ENCODE results near the gene PRR20G. TPM values are rescaled to one million over a fixed set of nuclear protein-coding genes. Genes with fewer than 3 reads are reported as not detected.

Gene PRR20G
- total RNA-seq, 1 experiment from 2014 or later: 0.30 TPM

DNA sequence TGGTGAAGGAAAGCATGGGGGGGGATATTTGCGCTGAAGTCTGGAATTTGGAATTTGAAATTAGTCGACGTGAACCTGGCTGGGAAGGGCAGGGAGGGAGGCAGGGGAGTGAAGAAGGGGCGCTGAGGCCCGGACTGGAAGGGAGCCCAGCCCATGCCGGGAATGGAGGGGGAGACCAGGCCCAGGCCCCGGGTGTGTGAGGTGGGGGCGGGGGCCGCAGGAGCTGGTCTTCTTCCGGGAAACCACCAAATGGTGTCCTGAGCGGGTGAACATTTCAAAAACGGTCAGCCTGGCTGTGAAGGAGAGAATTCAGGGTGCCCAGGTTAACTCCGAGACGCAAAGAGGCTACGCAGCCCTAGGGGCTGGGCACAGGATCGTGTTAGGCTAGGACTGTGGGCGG, 497 bp upstream of the PRR20G start:
- no TSS peak for BruUV-seq (replicated peaks)

DNA sequence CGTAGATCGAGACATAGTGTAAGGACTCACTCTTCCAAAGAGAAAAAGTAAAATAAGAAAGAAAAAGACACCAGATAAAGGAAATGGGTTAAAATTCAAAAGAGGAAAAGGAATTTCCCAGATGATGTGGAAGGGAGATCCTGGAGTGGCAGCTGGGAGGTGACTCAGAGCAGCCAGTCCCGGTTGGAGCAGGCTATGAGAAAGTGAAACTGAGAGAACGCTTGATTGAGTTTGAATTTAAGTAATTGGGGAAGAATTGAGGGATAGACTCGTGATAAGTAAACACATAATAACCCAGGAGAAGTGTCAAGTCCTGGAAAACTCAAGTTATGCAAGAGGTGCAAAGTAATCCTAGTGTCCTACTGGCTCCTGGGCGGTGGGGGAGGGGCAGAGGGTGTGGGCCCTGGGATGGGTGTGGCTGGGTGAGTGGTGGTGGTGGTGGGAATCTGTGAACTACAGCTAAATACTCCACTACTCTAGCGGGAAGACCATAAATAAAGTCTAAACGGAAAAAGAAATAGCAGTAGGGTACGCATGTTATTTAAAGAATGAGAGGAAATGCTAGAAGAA, 1.2 kb downstream of the PRR20G start:
- ChIA-PET RAD21 (ENCODE audit: low non-redundant PET in 1 of 2, low total read pairs in 2 of 2, uncharacterized antibody in 2 of 2, unreplicated experiment in 2 of 2) (no interaction called here), CTCF (no interaction called here), POLR2A (no interaction called here)
- Histone ChIP-seq H3K36me3 (ENCODE audit: control insufficient read depth in 1 of 2, insufficient read depth in 2 of 2, low read length in 2 of 2) (no peaks in the 10 kb centered on the region), H3K27me3 (ENCODE audit: insufficient read depth, low read length) (no peaks in the 10 kb centered on the region), H3K79me2 (ENCODE audit: insufficient read depth, low read length) (no peaks in the 10 kb centered on the region), H2AFZ (ENCODE audit: low read depth, low read length, poor library complexity, severe bottlenecking) (no peak overlapping the region), H3K9me2 (ENCODE audit: insufficient read depth) (no peaks in the 10 kb centered on the region), H3K4me3 (replicated peaks in 1 of 2; ENCODE audit: low read depth in 1 of 2, low read length in 2 of 2) (no peak overlapping the region), H3K4me1 (ENCODE audit: control insufficient read depth in 1 of 2, insufficient read depth in 2 of 2, low read length in 2 of 2) (peaks cover 0 to 6% of the 10 kb centered on the region in 2 experiments; a peak in 1 of 4 replicates), H3K27ac (ENCODE audit: low read depth, low read length) (no peak overlapping the region), H3K4me2 (ENCODE audit: low read length) (peak overlapping the region; percentile 19; the same call in 1 of the 2 replicates), H4K20me1 (ENCODE audit: insufficient read depth) (no peaks in the 10 kb centered on the region), H3K9ac (ENCODE audit: low read length) (no peak overlapping the region), H3K9me3 (ENCODE audit: control insufficient read depth in 1 of 2, insufficient read depth in 1 of 2, low read depth in 1 of 2, low read length in 2 of 2) (no peaks in the 10 kb centered on the region)
- no peak for DNase-seq (ENCODE audit: low read depth, low spot score)
- intact Hi-C loops (cut with micrococcal nuclease): no loop called here
- no TSS peak for BruUV-seq (replicated peaks)
- no peak for ATAC-seq
- no peak for TF ChIP-seq CTCF (IDR thresholded peaks at IDR 0.05 in 2 of 3, conservative IDR thresholded peaks at IDR 0.05 in 1 of 3; ENCODE audit: borderline replicate concordance in 1 of 3, insufficient read depth in 1 of 3, low read depth in 2 of 3, low read length in 2 of 3)
- TF ChIP-seq TCF7L2 (IDR thresholded peaks at IDR 0.05; ENCODE audit: borderline replicate concordance, extremely low read depth, insufficient read depth, insufficient read length): no peak
- no peak for TF ChIP-seq CBX3 (IDR thresholded peaks at IDR 0.05; ENCODE audit: low read depth)
- TF ChIP-seq SIN3A (IDR thresholded peaks at IDR 0.05; ENCODE audit: low read depth): no peak
- no peak for TF ChIP-seq RAD21 (IDR thresholded peaks at IDR 0.05; ENCODE audit: low read depth)
- no peak for TF ChIP-seq EZH2 (IDR thresholded peaks at IDR 0.05)
- no peak for TF ChIP-seq ZFX (IDR thresholded peaks at IDR 0.05)
- TF ChIP-seq EGR1 (IDR thresholded peaks at IDR 0.05; ENCODE audit: low read depth): no peak
- TF ChIP-seq YY1 (IDR thresholded peaks at IDR 0.05; ENCODE audit: extremely low read depth, insufficient replicate concordance, low read depth, low read length): no peak

More for the DNA sequence above, 497 bp upstream of the PRR20G start:
- H3K9me2 ChIP-seq (ENCODE audit: insufficient read depth): no peaks in the 10 kb centered on the region
- no peak for DNase-seq (ENCODE audit: low read depth, low spot score)
- TF ChIP-seq, protein P1, sequence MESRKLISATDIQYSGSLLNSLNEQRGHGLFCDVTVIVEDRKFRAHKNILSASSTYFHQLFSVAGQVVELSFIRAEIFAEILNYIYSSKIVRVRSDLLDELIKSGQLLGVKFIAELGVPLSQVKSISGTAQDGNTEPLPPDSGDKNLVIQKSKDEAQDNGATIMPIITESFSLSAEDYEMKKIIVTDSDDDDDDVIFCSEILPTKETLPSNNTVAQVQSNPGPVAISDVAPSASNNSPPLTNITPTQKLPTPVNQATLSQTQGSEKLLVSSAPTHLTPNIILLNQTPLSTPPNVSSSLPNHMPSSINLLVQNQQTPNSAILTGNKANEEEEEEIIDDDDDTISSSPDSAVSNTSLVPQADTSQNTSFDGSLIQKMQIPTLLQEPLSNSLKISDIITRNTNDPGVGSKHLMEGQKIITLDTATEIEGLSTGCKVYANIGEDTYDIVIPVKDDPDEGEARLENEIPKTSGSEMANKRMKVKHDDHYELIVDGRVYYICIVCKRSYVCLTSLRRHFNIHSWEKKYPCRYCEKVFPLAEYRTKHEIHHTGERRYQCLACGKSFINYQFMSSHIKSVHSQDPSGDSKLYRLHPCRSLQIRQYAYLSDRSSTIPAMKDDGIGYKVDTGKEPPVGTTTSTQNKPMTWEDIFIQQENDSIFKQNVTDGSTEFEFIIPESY (IDR thresholded peaks at IDR 0.05; ENCODE audit: extremely low read depth, insufficient replicate concordance, low read length): no peak
- no peak for TF ChIP-seq SRF (IDR thresholded peaks at IDR 0.05; ENCODE audit: low read depth)
- no peak for TF ChIP-seq JUND (IDR thresholded peaks at IDR 0.05)
- no peak for TF ChIP-seq TCF7L2 (IDR thresholded peaks at IDR 0.05; ENCODE audit: borderline replicate concordance, extremely low read depth, insufficient read depth, insufficient read length)
- TF ChIP-seq EZH2phosphoT487 (IDR thresholded peaks at IDR 0.05; ENCODE audit: borderline replicate concordance): no peak
- TF ChIP-seq POLR2A (IDR thresholded peaks at IDR 0.05; ENCODE audit: borderline replicate concordance, extremely low read depth, insufficient read depth, insufficient read length): no peak
- no peak for TF ChIP-seq RAD21 (IDR thresholded peaks at IDR 0.05; ENCODE audit: low read depth)
- no peak for TF ChIP-seq ELF1 (IDR thresholded peaks at IDR 0.05; ENCODE audit: borderline replicate concordance, low read depth)
- POLR2A ChIA-PET: no interaction called here
- H4K20me1 ChIP-seq (ENCODE audit: insufficient read depth): no peaks in the 10 kb centered on the region
- RAD21 ChIA-PET (ENCODE audit: low non-redundant PET in 1 of 2, low total read pairs in 2 of 2, uncharacterized antibody in 2 of 2, unreplicated experiment in 2 of 2): interaction anchor here in 1 of 2 experiments (0.9 kb wide), 1 partner anchor 16 kb away, joined by 3 read pairs; no protein-coding TSS in a partner anchor
- H3K4me2 ChIP-seq (ENCODE audit: low read length): no peak overlapping the region
- CTCF ChIA-PET: interaction anchor here (1.0 kb wide), 1 partner anchor 15 kb away, joined by 3 read pairs; no protein-coding TSS in a partner anchor
- no peaks in the 10 kb centered on the region for H3K79me2 ChIP-seq (ENCODE audit: insufficient read depth, low read length)
- H2AFZ ChIP-seq (ENCODE audit: low read depth, low read length, poor library complexity, severe bottlenecking): no peak overlapping the region
- no peaks in the 10 kb centered on the region for H3K36me3 ChIP-seq (ENCODE audit: control insufficient read depth in 1 of 2, insufficient read depth in 2 of 2, low read length in 2 of 2)
- intact Hi-C loops (cut with micrococcal nuclease): no loop called here
- no peak overlapping the region for H3K4me3 ChIP-seq (replicated peaks in 1 of 2; ENCODE audit: low read depth in 1 of 2, low read length in 2 of 2)
- H3K27ac ChIP-seq (ENCODE audit: low read depth, low read length): no peak overlapping the region
- no peaks in the 10 kb centered on the region for H3K9me3 ChIP-seq (ENCODE audit: control insufficient read depth in 1 of 2, insufficient read depth in 1 of 2, low read depth in 1 of 2, low read length in 2 of 2)
- H3K4me1 ChIP-seq (ENCODE audit: control insufficient read depth in 1 of 2, insufficient read depth in 2 of 2, low read length in 2 of 2): peaks cover 0 to 6% of the 10 kb centered on the region in 2 experiments; a peak in 1 of 4 replicates
- no peak for ATAC-seq
- H3K9ac ChIP-seq (ENCODE audit: low read length): no peak overlapping the region
- H3K27me3 ChIP-seq (ENCODE audit: insufficient read depth, low read length): no peaks in the 10 kb centered on the region
